GM12801 (cell line): ENCODE data around the gene PNMA8C.

Experiments used
- CTCF ChIP-seq: IDR thresholded peaks from one replicate; pipeline ENCODE4 v1.5.1; 2011; ENCODE audit warnings: control low read depth; ENCODE audit not compliant: insufficient read length; ENCODE audit errors: extremely low read depth

PNMA8C gene

GRCh38 chr19:46393456-46394401 lies 35.0 kb downstream of the PNMA8C start:
- TF ChIP-seq CTCF = no peak

- no peak for TF ChIP-seq CTCF
Observed at GRCh38 chr19:46392837-46393236, 35.9 kb downstream of the PNMA8C start.

GRCh38 chr19:46392252-46392801 lies 36.4 kb downstream of the PNMA8C start:
- no peak for TF ChIP-seq CTCF

- no peak for TF ChIP-seq CTCF
Observed at GRCh38 chr19:46391296-46392251, 37.2 kb downstream of the PNMA8C start.

- TF ChIP-seq CTCF = no peak
Observed at GRCh38 chr19:46390866-46391265, 37.9 kb downstream of the PNMA8C start.

GRCh38 chr19:46390121-46390858 lies 38.4 kb downstream of the PNMA8C start:
- no peak for TF ChIP-seq CTCF
